HG02852 (cell line): Measurements from ENCODE around the gene TTC23.

Source experiments
- ATAC-seq: cut with Tn5 transposase; IDR thresholded peaks from one replicate; pipeline ENCODE4 v1.9.1; 2021; ENCODE audit warnings: mild to moderate bottlenecking, moderate library complexity; ENCODE audit not compliant: unreplicated experiment

TTC23 gene

DNA sequence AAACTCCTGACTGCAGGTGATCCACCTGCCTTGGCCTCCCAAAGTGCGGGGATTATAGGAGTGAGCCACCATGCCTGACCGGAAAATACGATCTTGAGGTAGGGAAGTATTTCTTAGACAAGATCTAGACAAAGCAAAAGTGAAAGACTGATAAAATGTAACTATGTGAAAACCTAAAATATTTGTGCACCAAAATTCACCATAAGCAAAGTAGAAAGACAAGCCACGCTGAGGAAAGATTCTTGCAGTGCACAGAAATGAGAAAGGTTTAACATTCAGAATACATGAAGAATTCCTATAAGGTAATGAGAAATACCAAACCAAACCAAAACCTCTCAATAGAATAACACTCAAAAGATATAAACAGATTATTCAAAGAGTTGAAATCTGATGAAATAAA lies 108.8 kb downstream of the TTC23 start:
- no peak for ATAC-seq

DNA sequence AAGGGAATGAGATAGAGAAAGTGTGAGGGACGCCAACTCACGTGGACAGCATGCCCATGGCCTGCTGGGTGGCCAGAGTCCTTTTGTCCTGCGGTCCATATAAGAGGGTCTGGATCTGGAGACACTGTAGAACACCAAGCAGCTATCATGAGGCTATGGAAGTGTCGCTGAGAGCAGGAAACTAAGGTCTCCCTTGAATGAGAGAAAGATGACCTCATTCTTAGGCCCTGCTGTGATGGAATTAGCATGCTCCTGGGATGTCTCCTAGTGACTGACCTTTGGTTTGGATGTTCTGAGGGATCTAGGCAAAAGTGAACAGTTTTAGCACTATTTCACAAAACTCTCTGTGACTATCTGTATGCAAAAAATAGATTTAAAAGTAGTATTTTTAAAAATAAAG lies 110.1 kb downstream of the TTC23 start:
- no peak for ATAC-seq

DNA sequence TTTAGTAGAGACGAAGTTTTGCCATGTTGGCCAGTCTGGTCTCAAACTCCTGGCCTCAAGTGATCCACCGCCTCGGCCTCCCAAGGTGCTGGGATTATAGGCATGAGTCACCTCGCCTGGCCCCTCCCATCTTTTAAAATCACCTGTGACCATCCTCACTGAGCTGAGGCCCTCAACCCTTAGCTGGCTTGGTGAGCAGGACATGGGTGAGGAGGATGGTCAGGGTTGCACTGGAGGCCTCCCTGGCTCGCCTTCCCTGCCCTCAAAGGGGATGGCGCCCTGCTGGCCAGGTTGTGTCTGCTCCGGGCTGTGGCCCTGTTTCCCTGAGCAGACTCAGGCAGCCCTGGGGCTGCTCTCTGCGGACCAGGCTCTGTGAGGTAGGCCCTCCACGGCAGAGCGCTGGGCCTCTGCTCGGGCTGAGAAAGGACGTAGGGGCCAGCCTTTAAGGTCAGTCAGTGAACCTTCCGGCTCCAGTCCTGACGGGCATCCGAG lies 110.8 kb downstream of the TTC23 start:
- ATAC-seq = no peak

DNA sequence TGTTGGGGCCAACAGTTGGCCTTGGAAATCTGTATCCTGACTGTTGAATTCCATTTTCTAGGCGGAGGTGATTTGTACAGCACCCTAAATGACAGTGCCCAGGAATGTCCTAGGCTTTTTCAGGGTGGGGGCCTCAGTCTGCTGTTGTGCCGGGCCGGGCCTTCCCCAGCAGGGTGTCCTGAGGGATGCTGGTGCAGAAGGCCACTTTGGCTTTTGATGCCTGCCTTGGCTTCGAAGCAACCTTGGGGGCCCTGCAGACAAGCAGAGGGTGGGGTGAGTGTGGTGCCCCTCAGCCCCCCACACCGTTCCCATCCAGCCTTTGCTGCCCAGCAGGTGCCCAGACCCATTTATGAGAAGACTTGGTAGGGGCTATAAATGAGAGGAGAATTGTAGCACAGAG lies 111.5 kb downstream of the TTC23 start:
- ATAC-seq = no peak

DNA sequence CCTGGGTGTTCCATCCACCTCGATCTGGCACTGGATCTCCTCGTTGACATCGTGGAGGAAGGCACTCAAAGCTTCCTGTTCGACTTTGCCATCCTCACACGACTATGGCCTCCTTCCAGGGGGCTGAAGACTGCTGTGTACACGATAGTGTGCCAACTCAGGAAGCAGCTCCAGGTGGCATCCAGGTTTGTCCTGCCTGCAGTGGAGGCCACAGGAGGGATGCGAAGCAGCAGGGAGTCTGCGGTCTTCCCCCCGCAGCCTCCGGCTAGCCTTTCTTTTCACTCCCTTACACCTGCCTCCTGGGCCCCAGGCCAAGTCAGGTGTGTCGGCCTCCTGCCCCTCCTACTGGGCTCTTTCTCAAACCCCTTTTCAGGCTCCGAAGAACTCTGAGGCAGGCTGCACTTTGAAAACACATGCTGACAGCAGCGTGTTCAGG lies 112.3 kb downstream of the TTC23 start:
- ATAC-seq = no peak

DNA sequence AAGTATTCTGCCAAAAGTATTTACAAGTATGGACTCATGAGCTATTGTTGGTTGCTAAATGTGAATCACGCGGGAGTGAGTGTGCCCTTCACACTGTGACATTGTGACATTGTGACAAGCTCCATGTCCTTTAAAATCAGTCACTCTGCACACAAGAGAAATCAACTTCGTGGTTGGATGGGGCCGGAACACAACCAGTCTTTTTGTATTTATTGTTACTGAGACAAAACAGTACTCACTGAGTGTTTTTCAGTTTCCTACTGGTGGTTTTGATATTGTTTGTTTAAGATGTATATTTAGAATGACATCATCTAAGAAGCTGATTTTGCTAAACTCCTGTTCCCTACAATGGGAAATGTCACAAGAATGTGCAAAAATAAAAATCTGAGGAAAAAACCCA lies 114.2 kb downstream of the TTC23 start:
- peak; percentile 86 for ATAC-seq

DNA sequence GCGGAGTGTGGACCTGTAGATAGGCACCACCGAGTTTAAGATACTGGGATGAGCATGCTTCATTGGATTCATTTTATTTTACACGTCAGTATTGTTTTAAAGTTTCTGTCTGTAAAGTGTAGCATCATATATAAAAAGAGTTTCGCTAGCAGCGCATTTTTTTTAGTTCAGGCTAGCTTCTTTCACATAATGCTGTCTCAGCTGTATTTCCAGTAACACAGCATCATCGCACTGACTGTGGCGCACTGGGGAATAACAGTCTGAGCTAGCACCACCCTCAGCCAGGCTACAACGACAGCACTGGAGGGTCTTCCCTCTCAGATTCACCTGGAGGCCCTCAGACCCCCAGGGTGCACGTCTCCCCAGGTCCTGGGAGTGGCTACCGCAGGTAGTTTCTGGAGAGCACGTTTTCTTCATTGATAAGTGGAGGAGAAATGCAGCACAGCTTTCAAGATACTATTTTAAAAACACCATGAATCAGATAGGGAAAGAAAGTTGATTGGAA lies 115.0 kb downstream of the TTC23 start:
- ATAC-seq = no peak

DNA sequence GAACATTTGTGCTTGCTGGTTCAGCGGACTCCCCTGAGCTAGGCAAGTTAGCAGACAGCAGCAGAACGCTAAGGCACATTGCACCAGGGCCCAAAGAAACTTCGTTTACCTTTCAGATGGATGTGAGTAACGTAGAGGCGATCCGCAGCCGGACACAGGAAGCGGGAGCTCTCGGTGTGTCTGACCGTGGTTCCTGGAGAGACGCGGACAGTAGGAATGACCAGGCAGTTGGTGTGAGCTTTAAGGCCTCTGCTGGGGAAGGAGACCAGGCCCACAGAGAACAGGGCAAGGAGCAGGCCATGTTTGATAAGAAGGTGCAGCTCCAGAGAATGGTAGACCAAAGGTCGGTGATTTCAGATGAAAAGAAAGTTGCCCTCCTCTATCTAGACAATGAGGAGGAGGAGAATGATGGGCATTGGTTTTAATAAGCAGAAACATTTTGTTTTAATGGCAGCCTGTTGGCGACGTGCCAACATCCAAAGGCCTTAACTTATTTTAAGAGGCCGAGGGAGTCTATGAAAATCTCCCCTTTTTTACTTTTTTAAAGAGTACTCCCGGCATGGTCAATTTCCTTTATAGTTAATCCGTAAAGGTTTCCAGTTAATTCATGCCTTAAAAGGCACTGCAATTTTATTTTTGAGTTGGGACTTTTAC lies 116.6 kb downstream of the TTC23 start:
- no peak for ATAC-seq

DNA sequence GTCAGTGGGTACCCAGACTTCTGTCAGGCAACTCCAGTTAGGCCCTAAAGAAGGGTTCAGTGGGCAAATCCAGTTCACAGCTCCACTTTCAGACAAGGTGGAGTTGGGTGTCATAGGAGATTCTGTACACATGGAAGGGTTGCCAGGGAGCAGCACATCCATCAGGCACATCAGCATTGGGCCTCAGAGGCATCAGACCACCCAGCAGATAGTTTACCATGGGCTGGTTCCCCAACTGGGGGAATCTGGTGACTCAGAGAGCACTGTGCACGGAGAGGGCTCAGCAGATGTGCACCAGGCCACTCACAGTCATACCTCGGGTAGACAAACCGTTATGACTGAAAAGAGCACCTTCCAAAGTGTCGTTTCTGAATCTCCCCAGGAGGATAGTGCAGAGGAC lies 117.3 kb downstream of the TTC23 start:
- no peak for ATAC-seq

DNA sequence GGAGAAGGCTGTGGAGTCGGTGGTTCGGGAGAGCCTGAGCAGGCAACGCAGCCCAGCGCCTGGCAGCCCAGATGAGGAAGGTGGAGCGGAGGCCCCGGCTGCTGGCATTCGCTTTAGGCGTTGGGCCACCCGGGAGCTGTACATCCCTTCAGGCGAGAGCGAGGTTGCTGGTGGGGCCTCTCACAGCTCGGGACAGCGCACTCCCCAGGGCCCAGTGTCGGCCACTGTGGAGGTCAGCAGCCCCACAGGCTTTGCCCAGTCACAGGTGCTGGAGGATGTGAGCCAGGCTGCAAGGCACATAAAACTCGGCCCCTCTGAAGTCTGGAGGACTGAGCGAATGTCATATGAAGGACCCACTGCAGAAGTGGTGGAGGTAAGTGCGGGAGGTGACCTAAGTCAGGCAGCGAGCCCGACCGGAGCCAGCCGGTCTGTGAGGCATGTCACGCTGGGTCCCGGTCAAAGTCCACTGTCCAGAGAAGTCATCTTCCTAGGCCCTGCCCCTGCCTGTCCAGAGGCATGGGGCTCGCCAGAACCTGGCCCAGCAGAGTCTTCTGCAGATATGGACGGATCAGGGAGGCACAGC lies 117.8 kb downstream of the TTC23 start:
- ATAC-seq = no peak

DNA sequence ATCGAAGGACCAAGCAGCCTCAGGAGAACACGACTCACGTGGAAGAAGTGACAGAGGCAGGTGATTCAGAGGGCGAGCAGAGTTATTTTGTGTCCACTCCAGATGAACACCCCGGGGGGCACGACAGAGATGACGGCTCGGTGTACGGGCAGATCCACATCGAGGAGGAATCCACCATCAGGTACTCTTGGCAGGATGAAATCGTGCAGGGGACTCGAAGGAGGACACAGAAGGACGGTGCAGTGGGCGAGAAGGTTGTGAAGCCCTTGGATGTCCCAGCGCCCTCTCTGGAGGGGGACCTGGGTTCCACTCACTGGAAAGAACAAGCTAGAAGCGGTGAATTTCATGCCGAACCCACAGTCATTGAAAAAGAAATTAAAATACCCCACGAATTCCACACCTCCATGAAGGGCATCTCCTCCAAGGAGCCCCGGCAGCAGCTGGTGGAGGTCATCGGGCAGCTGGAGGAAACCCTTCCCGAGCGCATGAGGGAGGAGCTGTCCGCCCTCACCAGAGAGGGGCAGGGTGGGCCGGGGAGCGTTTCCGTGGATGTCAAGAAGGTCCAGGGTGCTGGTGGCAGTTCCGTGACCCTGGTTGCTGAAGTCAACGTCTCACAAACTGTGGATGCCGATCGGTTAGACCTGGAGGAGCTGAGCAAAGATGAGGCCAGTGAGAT lies 118.5 kb downstream of the TTC23 start:
- ATAC-seq = no peak

DNA sequence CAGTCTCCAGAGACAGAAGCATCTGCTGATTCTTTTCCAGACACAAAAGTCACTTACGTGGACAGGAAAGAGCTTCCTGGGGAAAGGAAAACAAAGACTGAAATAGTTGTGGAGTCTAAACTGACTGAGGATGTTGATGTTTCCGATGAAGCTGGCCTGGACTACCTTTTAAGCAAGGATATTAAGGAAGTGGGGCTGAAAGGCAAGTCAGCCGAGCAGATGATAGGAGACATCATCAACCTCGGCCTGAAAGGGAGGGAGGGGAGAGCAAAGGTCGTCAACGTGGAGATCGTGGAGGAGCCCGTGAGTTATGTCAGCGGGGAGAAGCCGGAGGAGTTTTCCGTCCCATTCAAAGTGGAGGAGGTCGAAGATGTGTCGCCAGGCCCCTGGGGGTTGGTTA lies 119.1 kb downstream of the TTC23 start:
- no peak for ATAC-seq

DNA sequence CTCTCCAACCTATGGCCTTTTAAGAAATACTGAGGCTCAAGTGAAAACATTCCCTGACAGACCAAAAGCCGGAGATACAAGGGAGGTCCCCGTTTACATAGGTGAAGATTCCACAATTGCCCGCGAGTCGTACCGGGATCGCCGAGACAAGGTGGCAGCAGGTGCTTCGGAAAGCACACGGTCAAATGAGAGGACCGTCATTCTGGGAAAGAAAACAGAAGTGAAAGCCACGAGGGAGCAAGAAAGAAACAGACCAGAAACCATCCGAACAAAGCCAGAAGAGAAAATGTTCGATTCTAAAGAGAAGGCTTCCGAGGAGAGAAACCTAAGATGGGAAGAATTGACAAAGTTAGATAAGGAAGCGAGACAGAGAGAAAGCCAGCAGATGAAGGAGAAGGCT lies 119.7 kb downstream of the TTC23 start:
- ATAC-seq = no peak

DNA sequence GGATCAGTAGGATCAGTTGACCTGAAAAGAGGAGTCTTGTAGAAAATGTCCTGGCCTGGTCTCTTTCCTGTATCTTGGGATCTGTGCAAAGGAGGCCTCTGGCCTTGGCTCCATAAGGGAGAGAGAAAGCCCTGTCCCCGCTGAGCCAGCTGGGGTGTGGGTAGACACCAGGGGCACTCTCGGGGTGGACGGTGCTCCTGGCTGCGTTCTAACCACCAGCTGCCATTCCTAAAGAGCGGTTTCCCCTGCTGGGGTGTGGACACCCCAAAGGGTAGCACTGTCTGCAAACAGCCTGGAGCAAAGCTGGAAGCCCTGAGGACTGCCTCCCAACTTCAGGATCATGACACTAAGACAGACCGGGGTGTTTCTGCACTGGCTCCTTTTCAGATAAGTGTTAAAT lies 121.0 kb downstream of the TTC23 start:
- no peak for ATAC-seq

DNA sequence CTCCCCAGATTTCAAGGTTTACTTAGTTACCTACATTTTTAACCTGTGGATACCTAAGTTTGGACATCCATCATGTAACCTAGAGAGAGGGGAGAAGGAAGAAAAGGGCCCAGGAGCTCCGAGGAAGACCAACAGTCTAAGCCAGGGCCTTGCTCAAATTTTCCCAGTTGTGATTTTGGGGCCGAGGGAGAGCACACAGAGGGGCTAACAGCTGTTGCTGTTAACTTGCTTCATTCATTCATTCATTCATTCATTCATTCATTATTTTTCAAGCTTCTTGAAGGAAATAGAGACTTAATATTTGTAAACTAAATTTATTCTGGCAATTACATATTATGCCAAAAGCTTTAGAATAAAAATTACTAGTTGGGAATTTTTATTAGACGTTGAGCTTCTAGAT lies 121.6 kb downstream of the TTC23 start:
- no peak for ATAC-seq

DNA sequence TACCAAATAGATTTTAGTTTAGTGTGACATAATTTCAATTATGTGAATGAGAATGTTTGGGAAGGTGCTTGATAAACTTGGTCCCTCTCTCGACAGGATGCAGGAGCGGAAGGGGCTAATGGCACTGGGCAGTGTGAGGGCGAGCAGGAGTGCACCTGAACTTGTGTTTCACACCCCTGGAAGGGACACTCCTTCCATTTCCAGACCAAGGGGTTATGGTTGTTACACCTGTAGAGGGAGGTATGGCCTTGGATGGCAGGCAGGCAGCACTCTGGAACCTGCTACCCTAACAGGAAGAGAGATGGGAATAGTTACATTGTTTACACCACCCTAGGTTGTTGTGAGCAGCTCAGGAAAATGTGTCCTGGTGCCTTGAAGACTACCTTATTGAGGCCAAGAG lies 122.5 kb downstream of the TTC23 start:
- ATAC-seq = no peak

DNA sequence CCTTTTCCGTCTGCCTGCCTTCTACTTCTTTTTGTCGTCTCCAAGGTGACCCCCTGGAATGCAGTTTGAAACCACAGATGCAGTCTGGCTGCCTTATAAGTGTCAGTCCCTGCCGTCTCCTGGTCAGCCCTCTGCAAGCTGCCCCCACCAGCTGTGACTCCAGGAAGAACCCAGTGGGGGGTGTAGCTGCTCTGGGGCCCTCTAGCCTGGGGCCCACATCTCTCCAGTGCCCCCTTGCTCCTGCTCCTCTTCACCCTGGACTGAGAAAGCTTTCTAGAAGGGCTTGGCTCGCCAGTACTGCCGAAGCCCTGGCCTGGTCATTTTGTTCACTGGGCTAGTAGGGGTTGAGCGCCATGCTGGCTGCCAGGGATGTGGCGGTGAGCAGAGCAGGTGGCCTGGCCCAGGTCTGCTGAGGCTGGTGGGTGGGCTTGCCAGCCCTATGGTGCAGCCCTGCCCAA lies 123.2 kb downstream of the TTC23 start:
- ATAC-seq = no peak

DNA sequence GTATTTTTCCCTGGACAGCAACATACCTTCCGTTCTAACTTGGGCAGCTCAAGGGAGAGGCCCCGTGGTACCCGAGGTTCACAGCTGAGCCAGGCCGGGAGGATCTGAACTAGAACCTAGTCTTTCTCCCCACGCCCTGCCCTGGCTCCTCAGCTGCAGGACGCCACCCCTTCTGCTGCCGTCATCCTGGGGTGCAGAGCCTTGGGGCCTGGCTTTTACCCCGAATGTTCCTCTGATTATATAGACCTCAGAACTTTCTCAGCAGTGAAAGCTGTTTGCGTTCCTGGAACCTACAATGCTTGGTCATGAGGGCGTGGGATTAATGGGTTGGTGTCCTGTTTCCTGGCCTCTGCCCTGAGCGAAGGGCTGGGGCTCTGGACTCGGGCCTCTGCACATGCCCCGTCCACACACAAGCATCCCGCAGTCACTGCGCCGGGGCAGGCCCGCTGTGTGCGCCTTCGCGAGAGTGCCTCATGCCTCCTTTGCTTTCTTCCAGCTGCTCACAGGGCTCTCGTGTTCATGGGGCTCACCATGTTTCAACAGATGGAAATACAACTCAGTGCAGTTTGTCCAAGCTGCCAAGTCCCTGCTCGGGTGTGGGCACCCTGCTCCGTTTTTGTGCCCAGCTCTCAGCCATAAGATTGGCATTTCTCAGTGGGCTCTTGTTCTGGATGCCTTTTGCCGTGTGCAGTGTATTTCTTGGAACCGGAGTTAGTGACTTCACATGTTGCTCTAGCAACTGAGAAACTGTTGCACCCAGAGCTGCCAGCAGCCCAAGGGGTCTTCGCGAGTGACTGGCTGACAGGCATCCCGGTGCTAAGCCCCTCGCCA lies 124.1 kb downstream of the TTC23 start:
- ATAC-seq = no peak

DNA sequence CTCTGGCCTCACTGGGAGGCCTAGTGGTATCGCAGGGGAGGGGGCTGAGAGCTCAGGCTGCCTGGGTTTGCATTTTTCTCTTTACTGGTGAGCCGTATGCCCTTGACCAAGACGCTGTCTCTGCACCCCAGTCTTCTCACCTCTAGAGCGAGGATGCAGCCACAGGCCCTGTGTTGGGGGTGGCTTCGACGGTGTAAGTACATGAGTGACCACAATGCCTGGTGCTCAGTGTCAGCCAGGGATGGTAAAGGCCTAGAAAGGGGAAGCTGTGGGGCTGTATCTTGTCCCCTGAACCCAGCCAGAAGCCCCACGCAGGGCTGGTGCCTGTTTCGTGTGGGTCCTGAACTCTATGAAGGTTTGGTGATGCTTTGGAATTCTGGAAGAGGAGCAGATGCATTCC lies 124.7 kb downstream of the TTC23 start:
- no peak for ATAC-seq

DNA sequence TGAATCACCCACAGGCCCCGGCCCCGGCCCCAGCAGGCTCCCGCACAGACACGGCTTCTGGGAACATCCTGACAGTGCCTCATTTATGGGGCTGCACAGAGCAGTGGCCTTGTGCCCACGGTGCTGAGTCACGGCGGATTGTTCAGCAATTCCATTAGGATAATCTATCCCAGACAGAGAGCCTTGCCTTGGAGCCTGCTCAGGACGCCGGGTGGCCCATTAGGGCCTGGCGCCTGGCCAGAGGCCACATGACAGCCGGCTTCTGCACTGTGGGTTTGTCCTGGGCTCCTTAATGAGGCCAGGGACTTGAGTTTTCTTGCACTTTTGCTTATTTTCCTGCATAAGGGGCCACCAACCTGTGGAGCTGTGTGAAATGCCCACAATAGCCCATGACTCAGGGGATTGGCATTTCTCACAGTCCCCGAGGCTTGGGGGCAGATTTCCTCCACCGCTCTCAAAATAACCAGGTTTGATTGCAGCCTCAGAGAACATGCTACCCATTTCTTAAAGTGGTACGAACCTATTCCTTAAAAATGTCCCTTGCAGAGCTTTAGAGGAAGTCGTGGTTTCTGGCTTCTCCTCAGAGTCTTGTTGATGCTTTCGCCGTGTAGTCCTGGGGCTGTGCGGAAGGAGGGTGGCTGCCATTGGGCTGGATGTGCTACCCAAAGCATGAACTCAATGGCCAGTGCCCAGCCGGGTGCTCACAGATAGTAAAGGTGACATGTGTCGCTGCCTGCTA lies 125.5 kb downstream of the TTC23 start:
- ATAC-seq = no peak
